Measurements from ENCODE around the gene PARP4.
"Not testable (repeated sequence)": the region's sequence is repeated elsewhere in the genome, so short reads cannot be mapped to it uniquely, and the experiment has no call there.

The PARP4 gene

GRCh38 chr13:24506283-24506682, 6.3 kb downstream of the PARP4 start:
- not testable (repeated sequence) for DNase-seq

- no peak for DNase-seq
These were observed 6.8 kb downstream of the PARP4 start for GRCh38 chr13:24505756-24506155.

GRCh38 chr13:24505256-24505655, 7.3 kb downstream of the PARP4 start:
- no peak for DNase-seq

- DNase-seq, result no peak
These were observed 9.2 kb downstream of the PARP4 start for GRCh38 chr13:24503379-24503696.

- peak in 4 of 58 donors; percentile 5 to 41 (median 22) for DNase-seq
These were observed 9.8 kb downstream of the PARP4 start for GRCh38 chr13:24502533-24503378.

- no peak for DNase-seq
These were observed 11.6 kb downstream of the PARP4 start for GRCh38 chr13:24500977-24501376.

- no peak for DNase-seq
These were observed 14.8 kb downstream of the PARP4 start for GRCh38 chr13:24497742-24498141.

GRCh38 chr13:24496295-24496694, 16.3 kb downstream of the PARP4 start:
- not testable (repeated sequence) for DNase-seq

GRCh38 chr13:24495151-24495729, 17.3 kb downstream of the PARP4 start:
- no peak for DNase-seq

- no peak for DNase-seq
These were observed 19.2 kb downstream of the PARP4 start for GRCh38 chr13:24493356-24493755.

- DNase-seq, result no peak
These were observed 20.7 kb downstream of the PARP4 start for GRCh38 chr13:24491845-24492244.

GRCh38 chr13:24489721-24490120, 22.9 kb downstream of the PARP4 start:
- no peak for DNase-seq

- DNase-seq, result not testable (repeated sequence)
These were observed 24.5 kb downstream of the PARP4 start for GRCh38 chr13:24488092-24488491.

- DNase-seq, result not testable (repeated sequence)
These were observed 26.4 kb downstream of the PARP4 start for GRCh38 chr13:24486017-24486657.

- DNase-seq, result no peak
These were observed 38.9 kb downstream of the PARP4 start for GRCh38 chr13:24473686-24474085.

- DNase-seq, result not testable (repeated sequence)
These were observed 40.4 kb downstream of the PARP4 start for GRCh38 chr13:24472129-24472528.

GRCh38 chr13:24463078-24463477, 49.5 kb downstream of the PARP4 start:
- no peak for DNase-seq

- no peak for DNase-seq
These were observed 52.3 kb downstream of the PARP4 start for GRCh38 chr13:24460256-24460655.

- no peak for DNase-seq
These were observed 52.9 kb downstream of the PARP4 start for GRCh38 chr13:24459726-24460125.

- no peak for DNase-seq
These were observed 53.3 kb downstream of the PARP4 start for GRCh38 chr13:24459234-24459633.

GRCh38 chr13:24458736-24459135, 53.8 kb downstream of the PARP4 start:
- no peak for DNase-seq

GRCh38 chr13:24456396-24456795, 56.2 kb downstream of the PARP4 start:
- DNase-seq, result no peak

GRCh38 chr13:24454056-24454455, 58.5 kb downstream of the PARP4 start:
- DNase-seq, result no peak

Measured in anterior cingulate cortex (tissue), 58 donors.